Osteocyte (in vitro differentiated cells): ENCODE results near the gene TTC5. TPM values are rescaled to one million over a fixed set of nuclear protein-coding genes. Genes with fewer than 3 reads are reported as not detected.

Source experiments
- DNase-seq: peaks from one replicate; pipeline ENCODE4 v3.0.0; 2021; ENCODE audit warnings: mixed read lengths; ENCODE audit not compliant: unreplicated experiment; ENCODE audit errors: extremely low spot score
- H3K27ac Mint-ChIP-seq: one replicate; pipeline ENCODE4 v1.8.0; 2021; ENCODE audit warnings: mild to moderate bottlenecking, mixed read lengths; ENCODE audit not compliant: unreplicated experiment
- H3K27me3 Mint-ChIP-seq: one replicate; pipeline ENCODE4 v1.8.0; 2021; ENCODE audit warnings: mixed read lengths; ENCODE audit not compliant: unreplicated experiment
- H3K36me3 Mint-ChIP-seq: one replicate; pipeline ENCODE4 v1.8.0; 2021; ENCODE audit warnings: mixed read lengths; ENCODE audit not compliant: unreplicated experiment
- H3K4me1 Mint-ChIP-seq: one replicate; pipeline ENCODE4 v1.8.0; 2021; ENCODE audit warnings: mixed read lengths; ENCODE audit not compliant: unreplicated experiment
- H3K4me3 Mint-ChIP-seq: one replicate; pipeline ENCODE4 v1.8.0; 2021; ENCODE audit warnings: mild to moderate bottlenecking, moderate library complexity, mixed read lengths; ENCODE audit not compliant: unreplicated experiment
- H3K9me3 Mint-ChIP-seq: one replicate; pipeline ENCODE4 v1.8.0; 2021; ENCODE audit warnings: mixed read lengths; ENCODE audit not compliant: unreplicated experiment
- total RNA-seq: library from RNA; stranded (reverse); gene quantifications from 2 replicates; pipeline ENCODE4 v1.2.1, GENCODE V29; 2021
- TF ChIP-seq, protein P1 (sequence below): fragments of 200-600 bp; sonication (generic); IDR thresholded peaks from 2 replicates; pipeline ENCODE4 v1.5.0; 2021; ENCODE audit warnings: antibody characterized with exemption, mild to moderate bottlenecking, moderate library complexity

Gene TTC5
- total RNA-seq, 1 donor from 2014 or later, result 24.5 TPM

DNA sequence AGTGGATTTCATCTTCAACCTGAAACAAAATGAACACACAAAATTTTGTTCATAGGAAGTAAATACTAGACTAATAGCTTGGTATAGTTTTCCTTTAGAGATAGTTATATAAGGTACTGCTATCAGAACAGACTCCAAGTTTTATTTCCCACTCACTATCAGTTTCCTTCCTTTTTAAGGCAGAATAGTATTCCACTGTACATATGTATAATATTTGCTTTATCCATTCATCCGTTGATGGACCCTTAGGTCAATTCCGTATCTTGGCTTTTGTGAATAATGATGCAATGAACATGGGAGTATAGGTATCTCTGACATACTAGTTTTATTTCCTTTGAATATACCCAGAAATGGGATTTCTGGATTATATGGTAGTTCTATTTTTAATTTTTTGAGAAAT, 23.6 kb upstream of the TTC5 start:
- Mint-ChIP-seq H3K4me3 (no peak overlapping the region), H3K27ac (no peak overlapping the region), H3K9me3 (no peaks in the 10 kb centered on the region), H3K27me3 (no peaks in the 10 kb centered on the region), H3K36me3 (peaks cover 7% of the 10 kb centered on the region), H3K4me1 (peaks cover 31% of the 10 kb centered on the region)
- TF ChIP-seq, protein P1, sequence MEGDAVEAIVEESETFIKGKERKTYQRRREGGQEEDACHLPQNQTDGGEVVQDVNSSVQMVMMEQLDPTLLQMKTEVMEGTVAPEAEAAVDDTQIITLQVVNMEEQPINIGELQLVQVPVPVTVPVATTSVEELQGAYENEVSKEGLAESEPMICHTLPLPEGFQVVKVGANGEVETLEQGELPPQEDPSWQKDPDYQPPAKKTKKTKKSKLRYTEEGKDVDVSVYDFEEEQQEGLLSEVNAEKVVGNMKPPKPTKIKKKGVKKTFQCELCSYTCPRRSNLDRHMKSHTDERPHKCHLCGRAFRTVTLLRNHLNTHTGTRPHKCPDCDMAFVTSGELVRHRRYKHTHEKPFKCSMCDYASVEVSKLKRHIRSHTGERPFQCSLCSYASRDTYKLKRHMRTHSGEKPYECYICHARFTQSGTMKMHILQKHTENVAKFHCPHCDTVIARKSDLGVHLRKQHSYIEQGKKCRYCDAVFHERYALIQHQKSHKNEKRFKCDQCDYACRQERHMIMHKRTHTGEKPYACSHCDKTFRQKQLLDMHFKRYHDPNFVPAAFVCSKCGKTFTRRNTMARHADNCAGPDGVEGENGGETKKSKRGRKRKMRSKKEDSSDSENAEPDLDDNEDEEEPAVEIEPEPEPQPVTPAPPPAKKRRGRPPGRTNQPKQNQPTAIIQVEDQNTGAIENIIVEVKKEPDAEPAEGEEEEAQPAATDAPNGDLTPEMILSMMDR, result no peak
- DNase-seq, result no peak

DNA sequence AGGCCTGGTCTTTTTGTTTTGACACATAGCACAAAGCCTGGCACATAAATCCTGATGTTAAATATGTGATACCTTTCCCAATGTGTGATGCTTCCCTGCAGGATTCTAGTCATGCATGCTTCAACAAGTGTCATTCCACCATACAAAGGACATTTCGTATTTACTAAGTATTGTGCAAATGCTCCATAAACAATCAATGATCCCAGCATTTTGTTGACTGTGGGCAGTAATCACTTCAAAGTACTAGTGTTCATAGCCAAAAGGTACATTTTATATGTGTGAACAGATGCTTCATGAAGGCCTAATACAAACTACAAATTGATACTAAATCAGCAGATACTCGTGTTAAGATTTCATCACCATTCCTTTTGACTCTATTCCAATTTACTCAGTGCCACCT, 23.0 kb upstream of the TTC5 start:
- Mint-ChIP-seq H3K9me3 (no peaks in the 10 kb centered on the region), H3K4me1 (peaks cover 31% of the 10 kb centered on the region), H3K27ac (peak overlapping the region; percentile 27), H3K27me3 (no peaks in the 10 kb centered on the region), H3K4me3 (no peak overlapping the region), H3K36me3 (peaks cover 10% of the 10 kb centered on the region)
- TF ChIP-seq, protein P1, result no peak
- DNase-seq, result no peak

DNA sequence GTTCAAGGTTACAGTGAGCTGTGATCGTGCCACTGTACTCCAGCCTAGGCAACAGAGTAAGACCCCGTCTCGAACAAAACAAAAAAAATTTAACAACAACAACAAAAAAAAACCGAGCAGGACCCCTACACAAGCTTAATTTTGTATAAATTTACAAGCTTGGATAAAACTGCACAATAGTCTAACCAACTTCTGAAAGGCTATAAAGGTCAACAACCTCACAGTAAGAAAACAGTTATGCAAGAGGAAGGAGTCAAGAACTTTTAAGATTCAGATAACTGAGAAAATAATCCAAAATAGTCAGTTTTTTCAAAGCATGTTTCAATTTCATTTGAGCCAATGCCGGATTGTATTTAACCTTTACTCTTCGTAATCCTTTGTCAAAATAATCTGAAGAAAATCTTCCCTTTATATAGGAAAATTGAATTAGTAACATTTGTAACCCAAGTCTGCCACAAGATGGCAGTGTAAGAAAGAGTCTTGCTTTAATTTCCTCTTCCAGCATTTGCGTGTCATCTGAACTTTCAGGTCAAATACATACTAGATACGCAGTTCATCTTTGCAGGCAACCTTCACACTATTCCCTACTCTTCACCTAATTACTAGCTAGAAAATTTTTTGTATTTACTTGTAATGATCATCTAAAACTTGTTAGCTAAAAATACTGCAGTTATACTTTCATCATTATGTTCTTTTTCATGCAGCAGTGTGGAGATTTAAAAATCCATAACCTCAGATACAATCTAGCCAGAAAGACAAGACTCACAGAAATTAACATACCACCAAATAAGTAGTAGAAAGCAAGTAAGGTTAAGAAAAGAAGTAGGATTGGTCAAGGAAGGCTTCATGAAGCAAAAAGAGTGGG, 21.5 kb upstream of the TTC5 start:
- Mint-ChIP-seq H3K36me3 (peaks cover 13% of the 10 kb centered on the region), H3K27me3 (no peaks in the 10 kb centered on the region)
- no peak for DNase-seq

DNA sequence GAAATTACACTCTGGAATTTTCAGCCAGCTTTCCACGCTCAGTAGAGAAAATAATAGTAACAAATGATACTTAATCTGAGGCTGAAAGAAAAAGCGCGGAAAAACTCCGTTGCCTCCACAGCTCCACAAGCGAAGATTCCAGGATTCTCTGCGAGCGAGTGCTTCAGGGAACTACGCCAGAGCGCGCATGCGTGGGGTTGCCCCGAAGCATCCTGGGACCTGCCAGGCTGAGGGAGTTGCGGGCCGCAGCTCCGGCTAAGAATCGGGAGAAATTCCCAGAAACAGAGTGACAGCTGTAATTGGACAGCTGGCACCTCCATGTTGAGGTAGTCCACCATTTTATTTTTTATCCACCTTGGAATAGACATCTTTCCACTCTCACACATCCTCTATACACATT, 12.0 kb upstream of the TTC5 start:
- peaks cover 37% of the 10 kb centered on the region for H3K36me3 Mint-ChIP-seq
- H3K27me3 Mint-ChIP-seq, result no peaks in the 10 kb centered on the region
- no peaks in the 10 kb centered on the region for H3K4me1 Mint-ChIP-seq
- no peak overlapping the region for H3K4me3 Mint-ChIP-seq
- TF ChIP-seq, protein P1, result no peak
- H3K9me3 Mint-ChIP-seq, result no peaks in the 10 kb centered on the region
- H3K27ac Mint-ChIP-seq, result no peak overlapping the region
- no peak for DNase-seq

More for the DNA sequence above, 21.5 kb upstream of the TTC5 start:
- Mint-ChIP-seq H3K4me3 (no peak overlapping the region), H3K27ac (peak overlapping the region; percentile 74), H3K9me3 (no peaks in the 10 kb centered on the region), H3K4me1 (peaks cover 27% of the 10 kb centered on the region)
- TF ChIP-seq, protein P1, result peak; percentile 77

DNA sequence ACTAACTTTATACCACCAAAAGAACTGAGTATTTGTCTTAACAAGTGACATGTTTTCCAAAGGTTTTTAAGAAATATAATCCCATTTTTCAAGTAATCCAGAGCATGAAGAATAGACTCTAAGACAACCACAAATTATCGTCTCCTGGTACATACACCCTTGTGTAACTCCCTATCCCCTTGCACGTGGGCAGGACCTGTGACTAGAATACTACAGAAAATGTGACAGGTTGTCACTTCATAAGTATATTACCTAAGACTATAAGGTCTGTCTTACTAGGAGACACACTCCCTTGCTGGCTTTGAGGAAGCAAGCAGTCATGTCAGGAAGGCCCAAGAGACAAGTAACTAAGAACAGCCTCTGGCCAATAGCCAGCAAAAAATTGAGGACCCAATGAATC, 8.3 kb upstream of the TTC5 start:
- no peak overlapping the region for H3K4me3 Mint-ChIP-seq
- no peaks in the 10 kb centered on the region for H3K9me3 Mint-ChIP-seq
- no peak overlapping the region for H3K27ac Mint-ChIP-seq
- peaks cover 31% of the 10 kb centered on the region for H3K36me3 Mint-ChIP-seq
- H3K4me1 Mint-ChIP-seq, result no peaks in the 10 kb centered on the region
- DNase-seq, result no peak
- TF ChIP-seq, protein P1, result no peak
- H3K27me3 Mint-ChIP-seq, result no peaks in the 10 kb centered on the region
